Gastroesophageal sphincter (tissue), 3 donors: ENCODE measurements around the gene RAET1G.

ENCODE experiments used
- CTCF ChIP-seq, 4 experiments: fragments of 200-600 bp in 2 of 4; fragments of 450-650 bp in 2 of 4; sonication (generic) in 1 of 4; IDR thresholded peaks; one replicate each; pipeline ENCODE4 v1.5.1; 2017 to 2019; ENCODE audit warnings: antibody characterized with exemption in 4 of 4, mild to moderate bottlenecking in 2 of 4, moderate library complexity in 2 of 4
- POLR2A ChIP-seq, 2 donors: fragments of 450-650 bp; IDR thresholded peaks; one replicate each; pipeline ENCODE4 v1.6.1; 2017; ENCODE audit warnings: antibody characterized with exemption in 2 of 2, mild to moderate bottlenecking in 2 of 2, moderate library complexity in 1 of 2

- TF ChIP-seq POLR2A (IDR thresholded peaks at IDR 0.05) (no peak), CTCF (IDR thresholded peaks at IDR 0.05) (no peak)
Measured at GRCh38 chr6:149940672-149940982, 17.7 kb upstream of the RAET1G start.
